ENCODE results near the gene MYRIP.

Gene MYRIP

GRCh38 chr3:40018369-40018768, 209.0 kb downstream of the MYRIP start:
- no peak for ATAC-seq
- TF ChIP-seq OSR1 (CRISPR knock-in tag; IDR thresholded peaks at IDR 0.05) (no peak), RARB (CRISPR knock-in tag; IDR thresholded peaks at IDR 0.05) (no peak), BACH2 (CRISPR knock-in tag; IDR thresholded peaks at IDR 0.05; ENCODE audit: borderline replicate concordance) (no peak), TSHZ2 (CRISPR knock-in tag; IDR thresholded peaks at IDR 0.05) (no peak), PPARA (CRISPR knock-in tag; IDR thresholded peaks at IDR 0.05; ENCODE audit: borderline replicate concordance) (no peak), ISL1 (CRISPR knock-in tag; IDR thresholded peaks at IDR 0.05) (no peak)

GRCh38 chr3:40019376-40019775, 210.0 kb downstream of the MYRIP start:
- no peak for ATAC-seq
- no peak for TF ChIP-seq TOX (CRISPR knock-in tag; IDR thresholded peaks at IDR 0.05; ENCODE audit: borderline replicate concordance)
- no peak for TF ChIP-seq CSRNP3 (CRISPR knock-in tag; IDR thresholded peaks at IDR 0.05)
- no peak for TF ChIP-seq ZC3H10 (CRISPR knock-in tag; IDR thresholded peaks at IDR 0.05)
- no peak for TF ChIP-seq PPARA (CRISPR knock-in tag; IDR thresholded peaks at IDR 0.05; ENCODE audit: borderline replicate concordance)
- no peak for TF ChIP-seq ZFP30 (CRISPR knock-in tag; IDR thresholded peaks at IDR 0.05)

GRCh38 chr3:40020689-40021088, 211.3 kb downstream of the MYRIP start:
- TF ChIP-seq OSR1 (CRISPR knock-in tag; IDR thresholded peaks at IDR 0.05) (no peak), TSHZ2 (CRISPR knock-in tag; IDR thresholded peaks at IDR 0.05) (no peak), ESRRG (CRISPR knock-in tag; IDR thresholded peaks at IDR 0.05) (no peak), ISL1 (CRISPR knock-in tag; IDR thresholded peaks at IDR 0.05) (no peak), ZC3H10 (CRISPR knock-in tag; IDR thresholded peaks at IDR 0.05) (no peak), ZNF8 (CRISPR knock-in tag; IDR thresholded peaks at IDR 0.05) (no peak), SNAI2 (CRISPR knock-in tag; IDR thresholded peaks at IDR 0.05) (no peak), PATZ1 (CRISPR knock-in tag; IDR thresholded peaks at IDR 0.05; ENCODE audit: borderline replicate concordance) (no peak), CSRNP3 (CRISPR knock-in tag; IDR thresholded peaks at IDR 0.05) (no peak), PPARA (CRISPR knock-in tag; IDR thresholded peaks at IDR 0.05; ENCODE audit: borderline replicate concordance) (no peak), GLIS3 (CRISPR knock-in tag; IDR thresholded peaks at IDR 0.05) (no peak), ZFP30 (CRISPR knock-in tag; IDR thresholded peaks at IDR 0.05) (no peak), TOX (CRISPR knock-in tag; IDR thresholded peaks at IDR 0.05; ENCODE audit: borderline replicate concordance) (no peak), ZNF70 (CRISPR knock-in tag; IDR thresholded peaks at IDR 0.05) (no peak), ARNTL (CRISPR knock-in tag; IDR thresholded peaks at IDR 0.05; ENCODE audit: borderline replicate concordance, low read depth) (no peak), TCF4 (CRISPR knock-in tag; IDR thresholded peaks at IDR 0.05; ENCODE audit: borderline replicate concordance) (no peak), POU6F1 (CRISPR knock-in tag; IDR thresholded peaks at IDR 0.05; ENCODE audit: borderline replicate concordance, low read depth) (no peak), ZNF565 (CRISPR knock-in tag; conservative IDR thresholded peaks at IDR 0.05; ENCODE audit: low read depth) (no peak)
- peak; percentile 21; the same call in 2 of the 3 replicates for ATAC-seq
